22Rv1 (cell line): ENCODE measurements around the gene CTXND2.

ENCODE experiments used
- CTCF ChIP-seq: fragments of 450-650 bp; IDR thresholded peaks from 2 replicates; pipeline ENCODE4 v1.5.1; 2017; ENCODE audit warnings: mild to moderate bottlenecking
- ZFX ChIP-seq: fragments of 450-650 bp; IDR thresholded peaks from 2 replicates; pipeline ENCODE4 v1.6.1; 2017; ENCODE audit warnings: antibody characterized with exemption, borderline replicate concordance

GRCh38 chr1:150890033-150890416 lies 3.1 kb downstream of the CTXND2 start:
- TF ChIP-seq CTCF: no peak
- TF ChIP-seq ZFX: no peak
